Esophagus muscularis mucosa (tissue), 3 donors: ENCODE data around the gene MMP15.

Experiments
- EP300 ChIP-seq: sonication (generic); formaldehyde crosslinking; IDR thresholded peaks from one replicate; pipeline ENCODE4 v1.6.1; 2017; ENCODE audit warnings: antibody characterized with exemption
- TF ChIP-seq, protein P1 (sequence below), 3 experiments: fragments of 200-600 bp in 2 of 3; fragments of 450-650 bp in 1 of 3; sonication (generic) in 2 of 3; IDR thresholded peaks; one replicate each; pipeline ENCODE4 v1.5.1; 2017 to 2019; ENCODE audit warnings: antibody characterized with exemption in 3 of 3, mild to moderate bottlenecking in 2 of 3, moderate library complexity in 1 of 3

- TF ChIP-seq EP300 = no peak
- TF ChIP-seq, protein P1, sequence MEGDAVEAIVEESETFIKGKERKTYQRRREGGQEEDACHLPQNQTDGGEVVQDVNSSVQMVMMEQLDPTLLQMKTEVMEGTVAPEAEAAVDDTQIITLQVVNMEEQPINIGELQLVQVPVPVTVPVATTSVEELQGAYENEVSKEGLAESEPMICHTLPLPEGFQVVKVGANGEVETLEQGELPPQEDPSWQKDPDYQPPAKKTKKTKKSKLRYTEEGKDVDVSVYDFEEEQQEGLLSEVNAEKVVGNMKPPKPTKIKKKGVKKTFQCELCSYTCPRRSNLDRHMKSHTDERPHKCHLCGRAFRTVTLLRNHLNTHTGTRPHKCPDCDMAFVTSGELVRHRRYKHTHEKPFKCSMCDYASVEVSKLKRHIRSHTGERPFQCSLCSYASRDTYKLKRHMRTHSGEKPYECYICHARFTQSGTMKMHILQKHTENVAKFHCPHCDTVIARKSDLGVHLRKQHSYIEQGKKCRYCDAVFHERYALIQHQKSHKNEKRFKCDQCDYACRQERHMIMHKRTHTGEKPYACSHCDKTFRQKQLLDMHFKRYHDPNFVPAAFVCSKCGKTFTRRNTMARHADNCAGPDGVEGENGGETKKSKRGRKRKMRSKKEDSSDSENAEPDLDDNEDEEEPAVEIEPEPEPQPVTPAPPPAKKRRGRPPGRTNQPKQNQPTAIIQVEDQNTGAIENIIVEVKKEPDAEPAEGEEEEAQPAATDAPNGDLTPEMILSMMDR (IDR thresholded peaks at IDR 0.05) = no peak
These were observed 13.1 kb upstream of the MMP15 start for GRCh38 chr16:58012481-58012880.
